MCF 10A (cell line): Measurements from ENCODE around the gene APRT. TPM values are rescaled to one million over a fixed set of nuclear protein-coding genes. Genes with fewer than 3 reads are reported as not detected.

Experiments
- BruUV-seq: library from RNA; stranded (reverse); fragments of 400-500 nt; replicated peaks from 2 replicates; lab custom pipeline; 2021; lab: Mats Ljungman, UMichigan
- CTCF ChIA-PET: fragments of 300-600 bp; sonication (Branson Sonifier 250); formaldehyde crosslinking; extraction: SDS; loops from one replicate; lab custom pipeline; 2021; ENCODE audit warnings: antibody characterized with exemption, inconsistent platforms; lab: Yijun Ruan, JAX
- POLR2A ChIA-PET: fragments of 300-600, 350-650 bp; sonication (Branson Sonifier 250); formaldehyde crosslinking; extraction: SDS; loops from one replicate; lab custom pipeline; 2020; ENCODE audit warnings: antibody characterized with exemption, inconsistent platforms; lab: Yijun Ruan, JAX
- DNase-seq: peaks from one replicate; pipeline ENCODE4 v3.0.0-alpha.2; 2018; ENCODE audit not compliant: unreplicated experiment
- H3K27ac Mint-ChIP-seq: one replicate; pipeline ENCODE4 v1.8.0; 2022; ENCODE audit warnings: mild to moderate bottlenecking, low read depth, mixed read lengths; ENCODE audit not compliant: unreplicated experiment
- H3K27me3 Mint-ChIP-seq: one replicate; pipeline ENCODE4 v1.8.0; 2022; ENCODE audit warnings: mixed read lengths; ENCODE audit not compliant: insufficient read depth, unreplicated experiment
- H3K36me3 Mint-ChIP-seq: one replicate; pipeline ENCODE4 v1.8.0; 2022; ENCODE audit warnings: mild to moderate bottlenecking, moderate library complexity, mixed read lengths; ENCODE audit not compliant: insufficient read depth, unreplicated experiment
- H3K4me1 Mint-ChIP-seq: one replicate; pipeline ENCODE4 v1.8.0; 2022; ENCODE audit warnings: mixed read lengths; ENCODE audit not compliant: insufficient read depth, unreplicated experiment
- H3K4me3 Mint-ChIP-seq: one replicate; pipeline ENCODE4 v1.8.0; 2022; ENCODE audit warnings: mild to moderate bottlenecking, moderate library complexity, mixed read lengths; ENCODE audit not compliant: unreplicated experiment
- H3K9me3 Mint-ChIP-seq: one replicate; pipeline ENCODE4 v1.8.0; 2022; ENCODE audit warnings: mixed read lengths; ENCODE audit not compliant: unreplicated experiment
- CTCF ChIP-seq: fragments of 200-600 bp; IDR thresholded peaks from one replicate; pipeline ENCODE4 v1.8.0; 2022; ENCODE audit warnings: antibody characterized with exemption, mild to moderate bottlenecking; ENCODE audit not compliant: unreplicated experiment
- intact Hi-C: fragments of 100-400 bp; cut with micrococcal nuclease; formaldehyde crosslinking; loops from 2 replicates; pipeline ENCODE4 v1.14.1; 2022
- total RNA-seq: library from RNA; stranded (reverse); gene quantifications from 2 replicates; pipeline ENCODE4 v1.2.3, GENCODE V29; 2022

APRT gene
- total RNA-seq, 1 experiment from 2014 or later: 248 TPM

GRCh38 chr16:88778271-88778525 is 33.5 kb downstream of the APRT start:
- no peak for DNase-seq
- no TSS peak for BruUV-seq
- POLR2A ChIA-PET: no interaction called here
- Mint-ChIP-seq H3K4me1 (peaks cover 26% of the 10 kb centered on the region), H3K9me3 (no peaks in the 10 kb centered on the region), H3K4me3 (no peak overlapping the region), H3K27ac (no peak overlapping the region), H3K36me3 (peaks cover 11% of the 10 kb centered on the region), H3K27me3 (no peaks in the 10 kb centered on the region)
- intact Hi-C loops: no loop called here
- CTCF ChIA-PET: interaction anchor here (0.7 to 1.2 kb wide), 2 partner anchors 41 to 60 kb away, joined by 4 read pairs; no protein-coding TSS in a partner anchor
- TF ChIP-seq CTCF: no peak

GRCh38 chr16:88777471-88778270 is 34.1 kb downstream of the APRT start:
- no peaks in the 10 kb centered on the region for H3K9me3 Mint-ChIP-seq
- no peak overlapping the region for H3K4me3 Mint-ChIP-seq
- no peaks in the 10 kb centered on the region for H3K27me3 Mint-ChIP-seq
- BruUV-seq: no TSS peak
- no peak for DNase-seq
- no peak for TF ChIP-seq CTCF
- no peak overlapping the region for H3K27ac Mint-ChIP-seq
- ChIA-PET POLR2A (no interaction called here), CTCF (interaction anchor here (0.6 to 1.2 kb wide), 3 partner anchors 40 to 270 kb away, joined by 3 to 4 read pairs (median 4); no protein-coding TSS in a partner anchor)
- peaks cover 21% of the 10 kb centered on the region for H3K4me1 Mint-ChIP-seq
- intact Hi-C loops: no loop called here
- peaks cover 11% of the 10 kb centered on the region for H3K36me3 Mint-ChIP-seq

GRCh38 chr16:88775825-88776224 is 35.9 kb downstream of the APRT start:
- BruUV-seq: no TSS peak
- Mint-ChIP-seq H3K36me3 (peaks cover 17% of the 10 kb centered on the region), H3K9me3 (no peaks in the 10 kb centered on the region), H3K4me3 (no peak overlapping the region), H3K27ac (no peak overlapping the region), H3K27me3 (no peaks in the 10 kb centered on the region), H3K4me1 (peaks cover 10% of the 10 kb centered on the region)
- no peak for DNase-seq
- no peak for TF ChIP-seq CTCF
- intact Hi-C loops: no loop called here
- ChIA-PET CTCF (interaction anchor here (0.6 to 0.7 kb wide), 2 partner anchors 23 to 513 kb away, joined by 3 to 6 read pairs; no protein-coding TSS in a partner anchor), POLR2A (no interaction called here)

- H3K9me3 Mint-ChIP-seq: no peaks in the 10 kb centered on the region
- ChIA-PET CTCF (interaction anchor here (1.1 to 4.2 kb wide), 2 partner anchors 8 to 38 kb away, joined by 3 to 19 read pairs; no protein-coding TSS in a partner anchor), POLR2A (no interaction called here)
- no peak for TF ChIP-seq CTCF
- H3K4me1 Mint-ChIP-seq: peaks cover 20% of the 10 kb centered on the region
- peaks cover 17% of the 10 kb centered on the region for H3K36me3 Mint-ChIP-seq
- no peak for DNase-seq
- H3K27ac Mint-ChIP-seq: no peak overlapping the region
- H3K4me3 Mint-ChIP-seq: no peak overlapping the region
- no TSS peak for BruUV-seq
- no peaks in the 10 kb centered on the region for H3K27me3 Mint-ChIP-seq
- intact Hi-C loops: no loop called here
These were observed 37.0 kb downstream of the APRT start for GRCh38 chr16:88774544-88775393.
